Vagina (tissue), 2 donors: ENCODE data around the gene RFLNA. TPM values are rescaled to one million over a fixed set of nuclear protein-coding genes. Genes with fewer than 3 reads are reported as not detected.

Experiments
- DNase-seq, 2 donors: peaks; one replicate each; pipeline ENCODE4 v3.0.0-alpha.2; 2017; ENCODE audit errors: extremely low spot score in 2 of 2
- H3K27ac ChIP-seq: fragments of 200-600 bp; sonication (generic); one replicate; pipeline ENCODE4 v1.5.1; 2019
- H3K27me3 ChIP-seq: fragments of 200-600 bp; sonication (generic); one replicate; pipeline ENCODE4 v1.5.1; 2019
- H3K36me3 ChIP-seq, 2 donors: fragments of 200-600 bp; sonication (generic); one replicate each; pipeline ENCODE4 v1.5.1; 2017 to 2019
- H3K4me1 ChIP-seq: fragments of 200-600 bp; sonication (generic); one replicate; pipeline ENCODE4 v1.5.1; 2019
- H3K4me3 ChIP-seq, 2 donors: fragments of 200-600 bp; sonication (generic); 1 replicate in 1 of 2; 2 replicates in 1 of 2; pipeline ENCODE4 v1.5.1; 2016 to 2019
- H3K9me3 ChIP-seq: fragments of 200-600 bp; sonication (generic); one replicate; pipeline ENCODE4 v1.5.1; 2019
- POLR2A ChIP-seq, 2 donors: fragments of 450-650 bp; IDR thresholded peaks; one replicate each; pipeline ENCODE4 v1.6.1; 2017; ENCODE audit warnings: antibody characterized with exemption in 2 of 2, mild to moderate bottlenecking in 2 of 2, moderate library complexity in 2 of 2
- POLR2AphosphoS5 ChIP-seq, 2 donors: sonication (generic); formaldehyde crosslinking; IDR thresholded peaks; one replicate each; pipeline ENCODE4 v1.9.0; 2017; ENCODE audit warnings: antibody characterized with exemption in 2 of 2, mild to moderate bottlenecking in 2 of 2, low read depth in 1 of 2; ENCODE audit not compliant: insufficient read depth in 1 of 2
- intact Hi-C: fragments of 100-400 bp; cut with DNase I; formaldehyde crosslinking; loops from one replicate; pipeline ENCODE4 v1.15.1; 2023
- total RNA-seq: library from RNA; depleted of rRNA; stranded (reverse); fragments of >200 nt; gene quantifications from one replicate; pipeline ENCODE4 v1.2.3, GENCODE V29; 2016
- TF ChIP-seq, protein P1 (sequence below), 3 experiments: fragments of 450-650 bp in 2 of 3; fragments of 200-600 bp in 1 of 3; sonication (generic) in 1 of 3; IDR thresholded peaks; one replicate each; pipeline ENCODE4 v1.5.1; 2017 to 2019; ENCODE audit warnings: antibody characterized with exemption in 3 of 3, mild to moderate bottlenecking in 2 of 3, moderate library complexity in 2 of 3

The RFLNA gene
- total RNA-seq, 1 donor from 2014 or later = 1.7 TPM

DNA sequence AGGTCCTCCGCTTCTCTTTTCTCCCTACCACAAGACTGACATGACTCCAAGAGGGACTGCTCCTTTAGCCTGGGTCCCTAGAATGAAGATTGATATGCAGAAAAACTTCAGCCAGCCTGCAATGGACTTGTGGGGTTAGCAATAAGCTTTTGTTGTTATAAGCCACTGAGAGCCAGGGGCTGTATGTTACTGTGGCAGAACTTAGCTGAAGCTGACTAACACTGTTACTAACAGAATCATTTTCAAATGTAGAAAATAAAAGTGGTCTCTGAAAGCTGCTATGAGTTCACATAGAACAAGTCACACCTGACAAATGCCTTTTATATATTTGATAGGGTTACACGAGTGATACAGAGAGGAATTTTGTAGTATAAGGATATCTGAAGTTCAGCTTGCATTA is 13.6 kb upstream of the RFLNA start:
- no peaks in the 10 kb centered on the region for H3K36me3 ChIP-seq
- intact Hi-C loops = no loop called here
- DNase-seq = no peak
- peaks cover 18% of the 10 kb centered on the region for H3K4me1 ChIP-seq
- H3K27ac ChIP-seq = no peak overlapping the region
- TF ChIP-seq POLR2A (IDR thresholded peaks at IDR 0.05) (no peak), POLR2AphosphoS5 (IDR thresholded peaks at IDR 0.05; ENCODE audit: insufficient read depth in 1 of 2, low read depth in 1 of 2) (no peak)
- TF ChIP-seq, protein P1, sequence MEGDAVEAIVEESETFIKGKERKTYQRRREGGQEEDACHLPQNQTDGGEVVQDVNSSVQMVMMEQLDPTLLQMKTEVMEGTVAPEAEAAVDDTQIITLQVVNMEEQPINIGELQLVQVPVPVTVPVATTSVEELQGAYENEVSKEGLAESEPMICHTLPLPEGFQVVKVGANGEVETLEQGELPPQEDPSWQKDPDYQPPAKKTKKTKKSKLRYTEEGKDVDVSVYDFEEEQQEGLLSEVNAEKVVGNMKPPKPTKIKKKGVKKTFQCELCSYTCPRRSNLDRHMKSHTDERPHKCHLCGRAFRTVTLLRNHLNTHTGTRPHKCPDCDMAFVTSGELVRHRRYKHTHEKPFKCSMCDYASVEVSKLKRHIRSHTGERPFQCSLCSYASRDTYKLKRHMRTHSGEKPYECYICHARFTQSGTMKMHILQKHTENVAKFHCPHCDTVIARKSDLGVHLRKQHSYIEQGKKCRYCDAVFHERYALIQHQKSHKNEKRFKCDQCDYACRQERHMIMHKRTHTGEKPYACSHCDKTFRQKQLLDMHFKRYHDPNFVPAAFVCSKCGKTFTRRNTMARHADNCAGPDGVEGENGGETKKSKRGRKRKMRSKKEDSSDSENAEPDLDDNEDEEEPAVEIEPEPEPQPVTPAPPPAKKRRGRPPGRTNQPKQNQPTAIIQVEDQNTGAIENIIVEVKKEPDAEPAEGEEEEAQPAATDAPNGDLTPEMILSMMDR (IDR thresholded peaks at IDR 0.05) = no peak
- no peaks in the 10 kb centered on the region for H3K9me3 ChIP-seq
- no peak overlapping the region for H3K4me3 ChIP-seq
- H3K27me3 ChIP-seq = no peaks in the 10 kb centered on the region

DNA sequence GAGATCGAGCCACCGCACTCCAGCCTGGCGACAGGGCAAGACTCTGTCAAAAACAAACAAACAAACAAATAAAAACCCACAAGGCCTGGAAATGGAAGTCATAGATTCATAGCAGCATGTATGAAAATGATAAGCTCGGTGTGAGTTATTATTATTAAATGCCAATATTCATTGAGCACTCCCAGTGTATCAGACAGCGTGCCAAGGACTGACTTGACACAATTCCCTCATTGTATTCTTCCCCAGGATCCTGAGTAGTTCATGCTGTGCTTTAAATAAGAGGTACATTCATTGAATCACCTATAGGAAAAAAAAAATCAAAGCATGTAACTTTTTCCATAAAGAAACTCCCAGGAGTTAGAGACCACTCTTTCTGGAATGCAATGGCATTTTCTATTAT is 12.6 kb upstream of the RFLNA start:
- intact Hi-C loops = no loop called here
- Histone ChIP-seq H3K4me1 (peaks cover 18% of the 10 kb centered on the region), H3K36me3 (no peaks in the 10 kb centered on the region), H3K9me3 (no peaks in the 10 kb centered on the region), H3K27me3 (no peaks in the 10 kb centered on the region), H3K27ac (no peak overlapping the region), H3K4me3 (no peak overlapping the region)
- TF ChIP-seq, protein P1 (IDR thresholded peaks at IDR 0.05) = no peak
- no peak for TF ChIP-seq POLR2A (IDR thresholded peaks at IDR 0.05)
- no peak for TF ChIP-seq POLR2AphosphoS5 (IDR thresholded peaks at IDR 0.05; ENCODE audit: insufficient read depth in 1 of 2, low read depth in 1 of 2)
- DNase-seq = no peak

DNA sequence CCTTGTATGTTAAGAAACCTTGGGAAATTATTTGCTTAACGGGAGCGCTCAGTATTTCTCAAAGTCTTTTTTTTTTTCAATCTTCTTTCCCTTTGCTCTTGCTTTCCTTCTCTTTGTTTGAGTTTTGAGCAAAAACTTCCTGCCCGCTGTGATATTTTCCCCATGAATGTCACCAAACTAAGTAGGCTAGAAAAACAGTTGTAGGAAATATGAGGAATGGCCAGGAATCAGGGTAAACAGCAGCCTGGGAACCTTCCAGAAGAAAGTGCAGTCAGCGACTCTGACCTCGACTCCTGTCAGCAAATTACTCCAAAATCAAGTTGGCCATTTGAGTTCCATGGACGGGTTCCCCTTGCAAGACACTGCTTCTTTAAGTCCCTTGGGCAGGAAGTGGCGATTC is 11.6 kb upstream of the RFLNA start:
- Histone ChIP-seq H3K9me3 (no peaks in the 10 kb centered on the region), H3K27ac (no peak overlapping the region), H3K27me3 (no peaks in the 10 kb centered on the region), H3K4me3 (no peak overlapping the region), H3K4me1 (peaks cover 18% of the 10 kb centered on the region), H3K36me3 (no peaks in the 10 kb centered on the region)
- DNase-seq = no peak
- intact Hi-C loops = no loop called here
- TF ChIP-seq POLR2A (IDR thresholded peaks at IDR 0.05) = no peak
- TF ChIP-seq POLR2AphosphoS5 (IDR thresholded peaks at IDR 0.05; ENCODE audit: insufficient read depth in 1 of 2, low read depth in 1 of 2) = no peak
- TF ChIP-seq, protein P1 (IDR thresholded peaks at IDR 0.05) = no peak

DNA sequence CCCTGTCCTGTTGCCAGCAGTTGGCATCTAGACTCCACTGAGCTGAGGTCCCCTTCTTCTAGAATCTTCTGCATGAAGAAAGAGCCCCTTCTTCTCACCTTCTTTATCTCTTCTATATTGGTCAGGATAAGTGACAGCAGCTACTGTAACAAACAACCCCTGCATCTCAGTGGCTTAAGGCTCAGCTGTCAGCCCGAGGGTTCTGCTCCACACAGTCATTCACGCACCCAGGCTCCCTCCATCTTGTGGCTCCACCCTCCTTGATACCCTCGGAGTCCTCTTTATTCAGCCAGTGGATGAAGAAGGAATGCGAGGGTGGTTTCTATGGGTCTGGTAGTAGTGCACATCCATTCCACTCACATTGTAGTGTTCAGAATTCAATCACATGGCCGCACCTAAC is 10.5 kb upstream of the RFLNA start:
- H3K4me3 ChIP-seq = no peak overlapping the region
- no peak overlapping the region for H3K27ac ChIP-seq
- intact Hi-C loops = no loop called here
- H3K9me3 ChIP-seq = no peaks in the 10 kb centered on the region
- H3K4me1 ChIP-seq = peaks cover 15% of the 10 kb centered on the region
- H3K36me3 ChIP-seq = no peaks in the 10 kb centered on the region
- H3K27me3 ChIP-seq = no peaks in the 10 kb centered on the region
- TF ChIP-seq POLR2A (IDR thresholded peaks at IDR 0.05) = no peak
- DNase-seq = no peak

DNA sequence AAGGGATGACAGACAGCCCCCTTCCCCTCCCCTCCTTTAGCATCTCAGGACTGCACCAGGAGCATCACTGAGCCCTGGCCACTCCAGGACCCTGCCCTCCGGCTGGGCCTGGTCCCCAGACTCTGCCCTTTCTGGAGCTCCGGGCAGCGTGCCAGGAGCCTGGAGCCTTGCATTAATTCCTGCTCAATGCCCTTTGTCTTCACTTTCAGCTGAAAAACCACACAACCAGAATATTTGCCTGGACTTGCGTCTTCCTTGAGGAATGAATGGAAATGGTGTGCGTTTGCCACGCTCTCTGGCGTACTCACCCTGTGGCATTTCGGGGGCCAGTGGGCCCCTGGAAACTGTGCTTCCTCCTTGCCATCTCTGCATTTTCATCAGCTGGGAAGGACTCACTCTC is 8.5 kb upstream of the RFLNA start:
- no peak overlapping the region for H3K27ac ChIP-seq
- TF ChIP-seq POLR2A (IDR thresholded peaks at IDR 0.05) (no peak), POLR2AphosphoS5 (IDR thresholded peaks at IDR 0.05; ENCODE audit: insufficient read depth in 1 of 2, low read depth in 1 of 2) (no peak)
- TF ChIP-seq, protein P1 (IDR thresholded peaks at IDR 0.05) = no peak
- no peak for DNase-seq
- no peaks in the 10 kb centered on the region for H3K36me3 ChIP-seq
- intact Hi-C loops = no loop called here
- no peaks in the 10 kb centered on the region for H3K9me3 ChIP-seq
- H3K4me3 ChIP-seq = no peak overlapping the region
- no peaks in the 10 kb centered on the region for H3K27me3 ChIP-seq
- H3K4me1 ChIP-seq = peaks cover 12% of the 10 kb centered on the region

DNA sequence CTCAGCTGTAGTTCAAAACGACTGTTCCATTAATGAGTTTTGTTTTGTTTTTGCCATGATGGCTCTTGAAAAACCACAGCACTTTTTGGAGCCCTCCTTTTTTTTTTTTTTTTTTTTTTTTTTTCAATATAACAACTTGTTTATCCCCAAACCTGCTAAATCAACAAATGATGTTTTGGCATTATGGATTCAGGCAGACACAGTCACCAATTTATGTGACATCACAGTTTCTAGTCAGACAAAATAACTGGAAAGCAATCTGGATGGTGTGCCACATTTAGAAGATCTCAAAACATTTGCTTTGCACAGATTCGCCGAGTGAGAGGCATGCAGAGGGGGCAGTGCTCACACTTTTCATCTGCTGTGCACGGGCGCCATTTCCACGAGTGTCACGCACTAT is 7.9 kb upstream of the RFLNA start:
- Histone ChIP-seq H3K36me3 (no peaks in the 10 kb centered on the region), H3K4me3 (no peak overlapping the region), H3K4me1 (peaks cover 12% of the 10 kb centered on the region), H3K27me3 (no peaks in the 10 kb centered on the region), H3K9me3 (no peaks in the 10 kb centered on the region), H3K27ac (no peak overlapping the region)
- DNase-seq = no peak
- intact Hi-C loops = no loop called here
- TF ChIP-seq POLR2AphosphoS5 (IDR thresholded peaks at IDR 0.05; ENCODE audit: insufficient read depth in 1 of 2, low read depth in 1 of 2) (no peak), POLR2A (IDR thresholded peaks at IDR 0.05) (no peak)
- TF ChIP-seq, protein P1 (IDR thresholded peaks at IDR 0.05) = no peak
